GM19467 (cell line): ENCODE results near the gene LUZP2.

ENCODE experiments used
- ATAC-seq: cut with Tn5 transposase; IDR thresholded peaks from one replicate; pipeline ENCODE4 v1.9.1; 2021; ENCODE audit warnings: mild to moderate bottlenecking, moderate library complexity; ENCODE audit not compliant: unreplicated experiment

Gene LUZP2

GRCh38 chr11:24708616-24709015 lies 211.8 kb downstream of the LUZP2 start:
- ATAC-seq = no peak

GRCh38 chr11:24709928-24710565 lies 213.2 kb downstream of the LUZP2 start:
- no peak for ATAC-seq

- no peak for ATAC-seq
These were observed 217.7 kb downstream of the LUZP2 start for GRCh38 chr11:24714601-24715000.

- ATAC-seq = no peak
These were observed 219.6 kb downstream of the LUZP2 start for GRCh38 chr11:24716403-24716802.

- no peak for ATAC-seq
These were observed 226.4 kb downstream of the LUZP2 start for GRCh38 chr11:24723231-24723630.

- ATAC-seq = no peak
These were observed 234.7 kb downstream of the LUZP2 start for GRCh38 chr11:24731554-24731953.

GRCh38 chr11:24734742-24735237 lies 237.9 kb downstream of the LUZP2 start:
- ATAC-seq = no peak

GRCh38 chr11:24738972-24739371 lies 242.1 kb downstream of the LUZP2 start:
- ATAC-seq = no peak

- ATAC-seq = no peak
These were observed 242.8 kb downstream of the LUZP2 start for GRCh38 chr11:24739637-24740036.

GRCh38 chr11:24747275-24748251 lies 250.7 kb downstream of the LUZP2 start:
- ATAC-seq = no peak

GRCh38 chr11:24748261-24748660 lies 251.4 kb downstream of the LUZP2 start:
- no peak for ATAC-seq

GRCh38 chr11:24754406-24754805 lies 257.6 kb downstream of the LUZP2 start:
- ATAC-seq = no peak

- no peak for ATAC-seq
These were observed 258.5 kb downstream of the LUZP2 start for GRCh38 chr11:24755260-24755839.

GRCh38 chr11:24759742-24760141 lies 262.9 kb downstream of the LUZP2 start:
- ATAC-seq = no peak

- no peak for ATAC-seq
These were observed 263.8 kb downstream of the LUZP2 start for GRCh38 chr11:24760681-24761080.

GRCh38 chr11:24762076-24762475 lies 265.2 kb downstream of the LUZP2 start:
- no peak for ATAC-seq

GRCh38 chr11:24767411-24767810 lies 270.6 kb downstream of the LUZP2 start:
- no peak for ATAC-seq

- no peak for ATAC-seq
These were observed 276.5 kb downstream of the LUZP2 start for GRCh38 chr11:24773322-24773721.

- ATAC-seq = no peak
These were observed 282.9 kb downstream of the LUZP2 start for GRCh38 chr11:24779791-24780190.

GRCh38 chr11:24781288-24781687 lies 284.4 kb downstream of the LUZP2 start:
- ATAC-seq = no peak

GRCh38 chr11:24793479-24793878 lies 296.6 kb downstream of the LUZP2 start:
- ATAC-seq = no peak

GRCh38 chr11:24794064-24794463 lies 297.2 kb downstream of the LUZP2 start:
- no peak for ATAC-seq
